PFSK-1 (cell line): ENCODE measurements around the gene FOXJ3.

Source experiments
- FOXP2 ChIP-seq: optimal IDR thresholded peaks from 2 replicates; pipeline ENCODE3; 2011; ENCODE audit warnings: borderline replicate concordance, control low read depth, inconsistent platforms; ENCODE audit not compliant: insufficient read depth; ENCODE audit errors: extremely low read length, extremely low read depth
- POLR2AphosphoS5 ChIP-seq: IDR thresholded peaks from 2 replicates; pipeline ENCODE4 v1.6.1; 2012; ENCODE audit warnings: low read depth, mild to moderate bottlenecking, control low read depth, low read length, moderate library complexity
- REST ChIP-seq, 2 experiments: IDR thresholded peaks; 2 replicates each; pipeline versions ENCODE4 v1.6.1 to v1.8.0; 2011 to 2012; ENCODE audit warnings: low read depth in 2 of 2, low read length in 2 of 2, control low read depth in 1 of 2, inconsistent platforms in 1 of 2, mild to moderate bottlenecking in 1 of 2, moderate library complexity in 1 of 2; ENCODE audit not compliant: insufficient read depth in 1 of 2
- SIN3A ChIP-seq: IDR thresholded peaks from 2 replicates; pipeline ENCODE4 v1.6.1; 2012; ENCODE audit warnings: mild to moderate bottlenecking, low read length, moderate library complexity, borderline replicate concordance; ENCODE audit not compliant: insufficient read depth
- TAF1 ChIP-seq: IDR thresholded peaks from 2 replicates; pipeline ENCODE4 v1.6.1; 2012; ENCODE audit warnings: low read length, control low read depth, borderline replicate concordance; ENCODE audit not compliant: insufficient read depth

DNA sequence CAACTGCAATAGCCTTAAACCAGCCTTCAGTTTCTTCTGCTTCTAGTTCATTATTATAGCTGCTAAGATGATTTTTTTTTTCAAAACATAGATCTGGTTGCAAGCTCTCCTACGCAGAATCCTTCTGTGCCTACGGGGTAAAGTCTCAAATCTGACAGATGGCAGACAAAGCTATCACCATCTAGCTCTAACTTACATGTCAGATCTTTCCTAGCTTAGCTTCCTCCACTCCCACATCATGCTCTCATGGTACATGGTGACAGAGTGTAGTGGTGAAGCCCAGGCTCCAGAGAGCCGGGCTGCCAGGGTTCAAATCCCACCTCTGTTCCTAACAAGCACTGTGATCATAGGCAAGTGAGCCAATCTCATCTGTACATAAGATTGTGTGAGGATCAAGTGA is 206.1 kb downstream of the FOXJ3 start:
- TF ChIP-seq TAF1 (no peak), POLR2AphosphoS5 (no peak), REST (IDR thresholded peaks at IDR 0.05; ENCODE audit: insufficient read depth in 1 of 2, low read depth in 2 of 2, low read length in 2 of 2) (no peak), SIN3A (no peak), FOXP2 (no peak)
